ENCODE measurements around the gene ZP1.

GRCh38 chr11:60836866-60837515 is 30.4 kb upstream of the ZP1 start:
- TF ChIP-seq CTCF (IDR thresholded peaks at IDR 0.05; ENCODE audit: low read depth, low read length, poor library complexity, severe bottlenecking): no peak
- no peak for TF ChIP-seq EZH2phosphoT487 (IDR thresholded peaks at IDR 0.05; ENCODE audit: borderline replicate concordance, low read length)

Measured in DOHH2 (cell line).